Measurements from ENCODE around the gene SH2D6. TPM values are rescaled to one million over a fixed set of nuclear protein-coding genes. Genes with fewer than 3 reads are reported as not detected.

Gene SH2D6
- total and polyA plus RNA-seq, 9 of the 15 experiments (the other 6 are each of a cell fraction or from before 2014, with no cell fraction given), result 0.07 to 0.76 (median 0.33) TPM; not detected in 2

DNA sequence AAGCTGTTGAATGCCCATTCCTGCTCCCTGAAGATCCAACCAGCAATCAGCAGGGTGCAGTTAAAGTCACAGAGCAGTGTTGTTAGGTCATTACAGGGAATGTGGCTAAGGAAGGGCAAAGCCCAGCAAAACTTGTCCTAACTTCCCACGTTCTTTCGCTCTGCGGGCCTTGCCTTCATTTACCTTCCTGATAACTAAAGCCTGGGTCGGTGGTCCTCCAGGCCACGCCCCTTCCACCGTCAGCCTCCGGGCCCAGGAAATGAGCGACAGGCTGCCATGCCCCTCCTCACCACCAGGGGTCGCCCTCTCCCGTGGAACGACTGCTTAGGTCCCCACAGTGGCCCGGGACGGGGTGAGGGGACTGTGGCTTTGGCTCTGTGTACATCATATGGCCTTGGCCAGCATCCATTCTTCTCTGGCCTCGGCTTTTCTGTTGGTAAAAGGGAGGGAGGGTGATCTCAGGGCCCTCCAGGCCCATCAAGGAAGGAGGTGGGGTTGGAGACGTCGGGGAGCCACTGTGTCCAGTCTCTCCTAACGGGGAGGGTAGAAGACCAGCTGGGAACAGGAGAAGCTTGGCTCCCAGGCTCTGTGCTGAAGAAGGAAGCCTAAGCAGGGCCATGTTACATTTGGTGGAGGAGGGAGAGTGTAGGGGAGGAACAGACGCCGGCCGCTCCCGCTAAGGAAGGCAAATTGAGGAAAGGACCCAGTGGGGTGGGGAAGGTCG lies 2.2 kb downstream of the SH2D6 start (continued):
- TF ChIP-seq, protein P1, sequence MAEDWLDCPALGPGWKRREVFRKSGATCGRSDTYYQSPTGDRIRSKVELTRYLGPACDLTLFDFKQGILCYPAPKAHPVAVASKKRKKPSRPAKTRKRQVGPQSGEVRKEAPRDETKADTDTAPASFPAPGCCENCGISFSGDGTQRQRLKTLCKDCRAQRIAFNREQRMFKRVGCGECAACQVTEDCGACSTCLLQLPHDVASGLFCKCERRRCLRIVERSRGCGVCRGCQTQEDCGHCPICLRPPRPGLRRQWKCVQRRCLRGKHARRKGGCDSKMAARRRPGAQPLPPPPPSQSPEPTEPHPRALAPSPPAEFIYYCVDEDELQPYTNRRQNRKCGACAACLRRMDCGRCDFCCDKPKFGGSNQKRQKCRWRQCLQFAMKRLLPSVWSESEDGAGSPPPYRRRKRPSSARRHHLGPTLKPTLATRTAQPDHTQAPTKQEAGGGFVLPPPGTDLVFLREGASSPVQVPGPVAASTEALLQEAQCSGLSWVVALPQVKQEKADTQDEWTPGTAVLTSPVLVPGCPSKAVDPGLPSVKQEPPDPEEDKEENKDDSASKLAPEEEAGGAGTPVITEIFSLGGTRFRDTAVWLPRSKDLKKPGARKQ (CRISPR knock-in tag; IDR thresholded peaks at IDR 0.05), result no peak
- TF ChIP-seq, protein P2, sequence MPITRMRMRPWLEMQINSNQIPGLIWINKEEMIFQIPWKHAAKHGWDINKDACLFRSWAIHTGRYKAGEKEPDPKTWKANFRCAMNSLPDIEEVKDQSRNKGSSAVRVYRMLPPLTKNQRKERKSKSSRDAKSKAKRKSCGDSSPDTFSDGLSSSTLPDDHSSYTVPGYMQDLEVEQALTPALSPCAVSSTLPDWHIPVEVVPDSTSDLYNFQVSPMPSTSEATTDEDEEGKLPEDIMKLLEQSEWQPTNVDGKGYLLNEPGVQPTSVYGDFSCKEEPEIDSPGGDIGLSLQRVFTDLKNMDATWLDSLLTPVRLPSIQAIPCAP (CRISPR knock-in tag; IDR thresholded peaks at IDR 0.05; ENCODE audit: borderline replicate concordance), result no peak
- TF ChIP-seq, protein P3, sequence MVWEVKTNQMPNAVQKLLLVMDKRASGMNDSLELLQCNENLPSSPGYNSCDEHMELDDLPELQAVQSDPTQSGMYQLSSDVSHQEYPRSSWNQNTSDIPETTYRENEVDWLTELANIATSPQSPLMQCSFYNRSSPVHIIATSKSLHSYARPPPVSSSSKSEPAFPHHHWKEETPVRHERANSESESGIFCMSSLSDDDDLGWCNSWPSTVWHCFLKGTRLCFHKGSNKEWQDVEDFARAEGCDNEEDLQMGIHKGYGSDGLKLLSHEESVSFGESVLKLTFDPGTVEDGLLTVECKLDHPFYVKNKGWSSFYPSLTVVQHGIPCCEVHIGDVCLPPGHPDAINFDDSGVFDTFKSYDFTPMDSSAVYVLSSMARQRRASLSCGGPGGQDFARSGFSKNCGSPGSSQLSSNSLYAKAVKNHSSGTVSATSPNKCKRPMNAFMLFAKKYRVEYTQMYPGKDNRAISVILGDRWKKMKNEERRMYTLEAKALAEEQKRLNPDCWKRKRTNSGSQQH (CRISPR knock-in tag; IDR thresholded peaks at IDR 0.05), result peak; percentile 78
- TF ChIP-seq NR2F6 (CRISPR knock-in tag; IDR thresholded peaks at IDR 0.05) (no peak; the same call in 1 of the 2 replicates), ZNF699 (CRISPR knock-in tag; IDR thresholded peaks at IDR 0.05; ENCODE audit: insufficient replicate concordance) (no peak), BRD4 (IDR thresholded peaks at IDR 0.05) (0 out of 2 replicates have a peak, but pooled peaks have one; percentile 38), KAT7 (CRISPR knock-in tag; IDR thresholded peaks at IDR 0.05; ENCODE audit: borderline replicate concordance) (peak; percentile 84; the same call in 1 of the 2 replicates), RCOR1 (IDR thresholded peaks at IDR 0.05; ENCODE audit: borderline replicate concordance in 1 of 2, low read depth in 2 of 2, low read length in 2 of 2) (peak; percentile 28 to 86; a peak in 3 of 4 replicates), TRIM24 (IDR thresholded peaks at IDR 0.05) (0 out of 4 replicates have a peak, but pooled peaks of 1 of the 2 experiments have one; percentile 7), NFATC3 (IDR thresholded peaks at IDR 0.05) (no peak), MAFK (IDR thresholded peaks at IDR 0.05; ENCODE audit: low read length) (peak; percentile 11; the same call in 1 of the 2 replicates), THRAP3 (IDR thresholded peaks at IDR 0.05; ENCODE audit: borderline replicate concordance) (no peak), ZNF263 (CRISPR knock-in tag; IDR thresholded peaks at IDR 0.05; ENCODE audit: borderline replicate concordance) (no peak), ZNF280A (IDR thresholded peaks at IDR 0.05; ENCODE audit: low read depth, partially characterized antibody) (no peak), XRCC5 (IDR thresholded peaks at IDR 0.05; ENCODE audit: low read depth, low read length) (peak; percentile 62)
- TF ChIP-seq, protein P4, sequence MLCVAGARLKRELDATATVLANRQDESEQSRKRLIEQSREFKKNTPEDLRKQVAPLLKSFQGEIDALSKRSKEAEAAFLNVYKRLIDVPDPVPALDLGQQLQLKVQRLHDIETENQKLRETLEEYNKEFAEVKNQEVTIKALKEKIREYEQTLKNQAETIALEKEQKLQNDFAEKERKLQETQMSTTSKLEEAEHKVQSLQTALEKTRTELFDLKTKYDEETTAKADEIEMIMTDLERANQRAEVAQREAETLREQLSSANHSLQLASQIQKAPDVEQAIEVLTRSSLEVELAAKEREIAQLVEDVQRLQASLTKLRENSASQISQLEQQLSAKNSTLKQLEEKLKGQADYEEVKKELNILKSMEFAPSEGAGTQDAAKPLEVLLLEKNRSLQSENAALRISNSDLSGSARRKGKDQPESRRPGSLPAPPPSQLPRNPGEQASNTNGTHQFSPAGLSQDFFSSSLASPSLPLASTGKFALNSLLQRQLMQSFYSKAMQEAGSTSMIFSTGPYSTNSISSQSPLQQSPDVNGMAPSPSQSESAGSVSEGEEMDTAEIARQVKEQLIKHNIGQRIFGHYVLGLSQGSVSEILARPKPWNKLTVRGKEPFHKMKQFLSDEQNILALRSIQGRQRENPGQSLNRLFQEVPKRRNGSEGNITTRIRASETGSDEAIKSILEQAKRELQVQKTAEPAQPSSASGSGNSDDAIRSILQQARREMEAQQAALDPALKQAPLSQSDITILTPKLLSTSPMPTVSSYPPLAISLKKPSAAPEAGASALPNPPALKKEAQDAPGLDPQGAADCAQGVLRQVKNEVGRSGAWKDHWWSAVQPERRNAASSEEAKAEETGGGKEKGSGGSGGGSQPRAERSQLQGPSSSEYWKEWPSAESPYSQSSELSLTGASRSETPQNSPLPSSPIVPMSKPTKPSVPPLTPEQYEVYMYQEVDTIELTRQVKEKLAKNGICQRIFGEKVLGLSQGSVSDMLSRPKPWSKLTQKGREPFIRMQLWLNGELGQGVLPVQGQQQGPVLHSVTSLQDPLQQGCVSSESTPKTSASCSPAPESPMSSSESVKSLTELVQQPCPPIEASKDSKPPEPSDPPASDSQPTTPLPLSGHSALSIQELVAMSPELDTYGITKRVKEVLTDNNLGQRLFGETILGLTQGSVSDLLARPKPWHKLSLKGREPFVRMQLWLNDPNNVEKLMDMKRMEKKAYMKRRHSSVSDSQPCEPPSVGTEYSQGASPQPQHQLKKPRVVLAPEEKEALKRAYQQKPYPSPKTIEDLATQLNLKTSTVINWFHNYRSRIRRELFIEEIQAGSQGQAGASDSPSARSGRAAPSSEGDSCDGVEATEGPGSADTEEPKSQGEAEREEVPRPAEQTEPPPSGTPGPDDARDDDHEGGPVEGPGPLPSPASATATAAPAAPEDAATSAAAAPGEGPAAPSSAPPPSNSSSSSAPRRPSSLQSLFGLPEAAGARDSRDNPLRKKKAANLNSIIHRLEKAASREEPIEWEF (CRISPR knock-in tag; IDR thresholded peaks at IDR 0.05), result 0 out of 2 replicates have a peak, but pooled peaks have one; percentile 60

All from K562 (cell line).